HEK293T (cell line): ENCODE results near the gene GPRIN3.

Source experiments
- BHLHE40 ChIP-seq: fragments of 450-650 bp; IDR thresholded peaks from 2 replicates; pipeline ENCODE4 v1.6.1; 2016; ENCODE audit warnings: mild to moderate bottlenecking, moderate library complexity, borderline replicate concordance
- CTBP1 ChIP-seq: fragments of 450-650 bp; IDR thresholded peaks from 2 replicates; pipeline ENCODE4 v1.6.1; 2016; ENCODE audit warnings: borderline replicate concordance
- ELF4 ChIP-seq: fragments of 450-650 bp; IDR thresholded peaks from 2 replicates; pipeline ENCODE4 v1.6.1; 2017; ENCODE audit warnings: antibody characterized with exemption
- FOXA1 ChIP-seq: fragments of 450-650 bp; IDR thresholded peaks from 2 replicates; pipeline ENCODE4 v1.6.1; 2016; ENCODE audit warnings: mild to moderate bottlenecking
- FOXK2 ChIP-seq: fragments of 450-650 bp; IDR thresholded peaks from 2 replicates; pipeline ENCODE4 v1.6.1; 2016; ENCODE audit warnings: mild to moderate bottlenecking
- FOXM1 ChIP-seq: fragments of 450-650 bp; IDR thresholded peaks from 2 replicates; pipeline ENCODE4 v1.6.1; 2017; ENCODE audit warnings: mild to moderate bottlenecking, borderline replicate concordance
- HDGF ChIP-seq: fragments of 450-650 bp; IDR thresholded peaks from 2 replicates; pipeline ENCODE4 v1.6.1; 2017; ENCODE audit warnings: antibody characterized with exemption, borderline replicate concordance
- L3MBTL2 ChIP-seq: fragments of 450-650 bp; conservative IDR thresholded peaks from 2 replicates; pipeline ENCODE4 v1.6.1; 2016; ENCODE audit warnings: mild to moderate bottlenecking
- LEF1 ChIP-seq: fragments of 450-650 bp; IDR thresholded peaks from 2 replicates; pipeline ENCODE4 v1.6.1; 2017; ENCODE audit warnings: mild to moderate bottlenecking, borderline replicate concordance
- SP1 ChIP-seq: fragments of 450-650 bp; IDR thresholded peaks from 2 replicates; pipeline ENCODE4 v1.6.1; 2017
- SUZ12 ChIP-seq: fragments of 450-650 bp; IDR thresholded peaks from 2 replicates; pipeline ENCODE4 v1.6.1; 2016; ENCODE audit warnings: mild to moderate bottlenecking
- TARDBP ChIP-seq: fragments of 450-650 bp; IDR thresholded peaks from 2 replicates; pipeline ENCODE4 v1.6.1; 2016
- ZNF384 ChIP-seq: fragments of 450-650 bp; IDR thresholded peaks from 2 replicates; pipeline ENCODE4 v1.6.1; 2016
- TF ChIP-seq, protein P1 (sequence below): fragments of 450-650 bp; IDR thresholded peaks from 2 replicates; pipeline ENCODE4 v1.6.1; 2016

DNA sequence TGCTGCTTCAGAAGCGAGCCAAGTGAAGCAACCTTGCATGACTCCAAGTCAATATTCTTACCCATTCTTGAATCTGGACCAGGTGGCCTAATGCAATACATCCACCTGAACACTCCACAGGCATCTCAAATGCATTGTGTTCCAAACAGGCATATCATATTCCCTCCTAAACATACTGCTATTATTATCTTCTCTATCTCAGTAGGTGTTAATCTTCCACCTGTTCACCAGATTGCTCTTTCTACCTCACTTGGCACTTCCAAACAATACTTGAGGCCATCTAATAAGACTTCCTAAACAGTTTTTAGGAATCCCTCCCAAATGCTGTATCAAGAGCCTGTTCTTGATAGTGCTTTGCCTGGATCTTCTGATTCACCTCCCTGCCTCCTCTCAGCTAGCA, 90.7 kb downstream of the GPRIN3 start:
- TF ChIP-seq BHLHE40 (no peak), TARDBP (no peak), FOXM1 (no peak), HDGF (no peak), SUZ12 (no peak), SP1 (no peak), LEF1 (no peak), ZNF384 (no peak), FOXK2 (no peak), ELF4 (no peak), FOXA1 (no peak), L3MBTL2 (no peak), CTBP1 (no peak)
- TF ChIP-seq, protein P1, sequence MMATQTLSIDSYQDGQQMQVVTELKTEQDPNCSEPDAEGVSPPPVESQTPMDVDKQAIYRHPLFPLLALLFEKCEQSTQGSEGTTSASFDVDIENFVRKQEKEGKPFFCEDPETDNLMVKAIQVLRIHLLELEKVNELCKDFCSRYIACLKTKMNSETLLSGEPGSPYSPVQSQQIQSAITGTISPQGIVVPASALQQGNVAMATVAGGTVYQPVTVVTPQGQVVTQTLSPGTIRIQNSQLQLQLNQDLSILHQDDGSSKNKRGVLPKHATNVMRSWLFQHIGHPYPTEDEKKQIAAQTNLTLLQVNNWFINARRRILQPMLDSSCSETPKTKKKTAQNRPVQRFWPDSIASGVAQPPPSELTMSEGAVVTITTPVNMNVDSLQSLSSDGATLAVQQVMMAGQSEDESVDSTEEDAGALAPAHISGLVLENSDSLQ: no peak
